Left ventricle myocardium inferior (tissue), 1 donor: Measurements from ENCODE around the gene CMIP. TPM values are rescaled to one million over a fixed set of nuclear protein-coding genes. Genes with fewer than 3 reads are reported as not detected.

Experiments
- DNase-seq: peaks from one replicate; pipeline ENCODE4 v3.0.0-alpha.2; 2020
- H3K27ac ChIP-seq: fragments of 200-600 bp; replicated peaks from 2 replicates; pipeline ENCODE4 v1.8.0; 2021
- H3K27me3 ChIP-seq: fragments of 200-600 bp; 2 replicates; pipeline ENCODE4 v1.8.0; 2021; ENCODE audit warnings: low read depth
- H3K36me3 ChIP-seq: fragments of 200-600 bp; 2 replicates; pipeline ENCODE4 v1.8.0; 2021
- H3K4me1 ChIP-seq: fragments of 200-600 bp; 2 replicates; pipeline ENCODE4 v1.8.0; 2021
- H3K4me3 ChIP-seq: fragments of 200-600 bp; 2 replicates; pipeline ENCODE4 v1.8.0; 2021; ENCODE audit warnings: mild to moderate bottlenecking, moderate library complexity
- H3K9me3 ChIP-seq: fragments of 200-600 bp; replicated peaks from 2 replicates; pipeline ENCODE4 v1.8.0; 2021
- intact Hi-C: fragments of 100-400 bp; cut with micrococcal nuclease; formaldehyde crosslinking; loops from one replicate; pipeline ENCODE4 v1.11.0; 2022
- total RNA-seq: library from RNA; stranded (reverse); fragmentation: NEBNext Ultra II Directional; extraction: Animal tissue kit (Norgen Biotek cat#: 25700); gene quantifications from one replicate; pipeline ENCODE4 v1.2.1, GENCODE V29; 2021
- TF ChIP-seq, protein P1 (sequence below): fragments of 200-600 bp; IDR thresholded peaks from 2 replicates; pipeline ENCODE4 v1.8.0; 2021; ENCODE audit warnings: antibody characterized with exemption, mild to moderate bottlenecking, borderline replicate concordance
- donor health status: DM: no; HTN: yes; CAD: no; lungs with severe emphysema.

Gene CMIP
- total RNA-seq, 1 donor from 2014 or later: 11.2 TPM

DNA sequence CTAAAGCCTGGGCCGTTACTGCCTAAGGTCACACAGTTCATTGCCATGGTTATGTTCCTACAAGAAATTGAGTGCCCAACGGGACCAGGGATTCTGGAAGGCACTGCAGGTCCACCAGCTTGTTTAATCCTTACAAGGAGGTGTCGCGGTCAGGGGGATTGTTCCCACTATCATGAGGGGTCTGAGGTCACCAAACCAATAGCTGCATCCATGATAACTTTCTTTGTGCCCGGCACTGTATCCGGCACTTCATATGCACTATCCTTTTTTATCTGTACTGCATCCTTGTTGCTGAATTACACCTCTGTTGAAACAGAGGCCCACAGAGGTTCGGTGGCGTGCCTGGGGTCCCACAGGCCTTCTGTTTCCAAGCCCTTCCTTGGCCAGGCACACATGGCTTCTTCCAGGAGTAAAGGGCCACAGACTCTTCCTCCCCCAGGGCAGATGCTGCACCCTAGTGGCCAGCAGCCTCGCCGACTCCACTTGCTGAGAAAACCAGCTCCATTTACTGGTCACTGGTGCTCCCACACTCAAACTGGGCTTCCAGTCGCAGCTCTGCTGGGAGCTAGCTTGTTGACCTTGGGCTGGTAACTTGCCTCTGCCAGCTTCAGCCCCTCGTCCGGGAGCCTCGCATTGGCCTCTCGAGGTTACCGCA is 252.5 kb downstream of the CMIP start:
- TF ChIP-seq, protein P1, sequence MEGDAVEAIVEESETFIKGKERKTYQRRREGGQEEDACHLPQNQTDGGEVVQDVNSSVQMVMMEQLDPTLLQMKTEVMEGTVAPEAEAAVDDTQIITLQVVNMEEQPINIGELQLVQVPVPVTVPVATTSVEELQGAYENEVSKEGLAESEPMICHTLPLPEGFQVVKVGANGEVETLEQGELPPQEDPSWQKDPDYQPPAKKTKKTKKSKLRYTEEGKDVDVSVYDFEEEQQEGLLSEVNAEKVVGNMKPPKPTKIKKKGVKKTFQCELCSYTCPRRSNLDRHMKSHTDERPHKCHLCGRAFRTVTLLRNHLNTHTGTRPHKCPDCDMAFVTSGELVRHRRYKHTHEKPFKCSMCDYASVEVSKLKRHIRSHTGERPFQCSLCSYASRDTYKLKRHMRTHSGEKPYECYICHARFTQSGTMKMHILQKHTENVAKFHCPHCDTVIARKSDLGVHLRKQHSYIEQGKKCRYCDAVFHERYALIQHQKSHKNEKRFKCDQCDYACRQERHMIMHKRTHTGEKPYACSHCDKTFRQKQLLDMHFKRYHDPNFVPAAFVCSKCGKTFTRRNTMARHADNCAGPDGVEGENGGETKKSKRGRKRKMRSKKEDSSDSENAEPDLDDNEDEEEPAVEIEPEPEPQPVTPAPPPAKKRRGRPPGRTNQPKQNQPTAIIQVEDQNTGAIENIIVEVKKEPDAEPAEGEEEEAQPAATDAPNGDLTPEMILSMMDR: peak; percentile 69
- DNase-seq: peak; percentile 42
- intact Hi-C loops: no loop called here
- peak overlapping the region; percentile 27 for H3K27ac ChIP-seq
- peaks cover 45% of the 10 kb centered on the region for H3K4me1 ChIP-seq
- H3K4me3 ChIP-seq: no peak overlapping the region
- no peaks in the 10 kb centered on the region for H3K27me3 ChIP-seq
- H3K36me3 ChIP-seq: peaks cover 37% of the 10 kb centered on the region
- H3K9me3 ChIP-seq: no peaks in the 10 kb centered on the region

DNA sequence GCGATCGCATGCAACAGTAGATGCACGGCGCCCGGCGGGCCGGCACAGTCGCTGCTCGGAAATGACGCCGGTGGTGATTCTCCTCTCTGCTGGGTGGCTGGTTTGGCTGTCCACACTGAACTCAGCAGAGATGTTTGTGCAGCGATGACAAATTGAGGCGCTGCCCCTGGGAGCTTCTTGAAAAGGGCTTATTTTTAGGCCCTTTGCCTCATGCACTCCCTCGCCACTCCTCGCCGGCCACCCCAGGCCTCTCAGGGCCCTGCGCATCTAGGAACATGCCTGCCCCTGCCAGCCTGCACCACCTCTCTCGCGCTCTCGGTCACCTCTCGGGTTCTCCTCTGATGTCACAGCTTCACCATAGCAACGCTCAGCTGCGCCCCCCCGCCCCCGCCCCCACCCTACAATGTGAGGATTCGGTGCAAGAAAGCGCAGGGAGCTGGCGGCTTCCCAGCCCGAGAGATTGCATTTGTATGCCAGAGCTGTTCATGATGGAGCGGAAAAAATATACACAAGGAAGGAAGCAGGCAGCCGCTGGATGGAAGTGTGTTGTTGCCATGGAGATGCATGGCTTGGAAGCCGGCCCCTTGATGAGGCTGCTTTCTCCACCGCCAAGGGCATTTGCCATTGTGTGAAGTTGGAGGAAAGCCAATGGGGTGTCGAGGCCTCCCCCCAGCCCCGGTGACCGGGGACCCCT is 253.2 kb downstream of the CMIP start:
- Histone ChIP-seq H3K4me3 (no peak overlapping the region), H3K27me3 (no peaks in the 10 kb centered on the region), H3K9me3 (no peaks in the 10 kb centered on the region), H3K36me3 (peaks cover 34% of the 10 kb centered on the region), H3K4me1 (peaks cover 45% of the 10 kb centered on the region), H3K27ac (peak overlapping the region; percentile 27)
- TF ChIP-seq, protein P1: no peak
- no peak for DNase-seq
- intact Hi-C loops: no loop called here

DNA sequence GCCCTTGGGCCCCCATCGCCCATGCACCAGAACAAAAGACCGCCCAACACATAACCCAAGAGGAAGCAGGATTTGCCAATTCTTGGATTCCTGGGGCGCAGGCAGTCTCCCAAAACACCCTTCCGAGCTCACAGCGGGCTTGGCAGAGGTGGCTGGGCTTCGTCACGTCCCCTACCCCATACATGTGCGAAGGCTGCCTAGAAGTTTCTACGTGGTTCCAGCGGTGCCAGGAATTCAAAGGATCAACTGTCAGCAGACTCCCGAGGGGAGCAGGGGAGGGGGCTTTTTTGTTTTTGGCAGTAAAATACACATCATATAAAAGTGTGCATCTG is 253.7 kb downstream of the CMIP start:
- Histone ChIP-seq H3K36me3 (peaks cover 34% of the 10 kb centered on the region), H3K4me1 (peaks cover 45% of the 10 kb centered on the region)
- DNase-seq: no peak

DNA sequence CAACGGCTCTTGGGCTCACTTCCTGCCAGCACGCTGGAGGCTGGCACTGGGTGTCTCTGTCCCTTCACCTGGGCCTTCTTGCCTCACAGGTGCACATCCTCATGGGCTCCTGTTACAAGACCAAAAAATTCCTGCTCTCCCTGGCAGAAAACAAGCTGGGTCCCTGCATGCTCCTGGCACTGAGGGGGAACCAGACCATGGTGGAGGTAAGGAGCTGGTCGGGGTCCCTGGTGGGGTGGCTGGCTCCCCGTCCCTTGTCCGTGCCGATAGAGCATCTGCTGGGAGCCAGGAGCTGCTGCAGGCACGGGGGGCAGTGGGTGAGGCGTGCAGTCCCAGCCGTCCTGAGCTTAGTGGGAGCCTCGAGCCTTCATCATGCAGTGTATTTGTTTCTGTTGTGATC is 255.0 kb downstream of the CMIP start:
- Histone ChIP-seq H3K9me3 (no peaks in the 10 kb centered on the region), H3K4me1 (peaks cover 34% of the 10 kb centered on the region), H3K4me3 (no peak overlapping the region), H3K27ac (no peak overlapping the region), H3K27me3 (no peaks in the 10 kb centered on the region), H3K36me3 (peaks cover 32% of the 10 kb centered on the region)
- intact Hi-C loops: no loop called here
- TF ChIP-seq, protein P1: no peak
- no peak for DNase-seq

More for the DNA sequence above, 253.7 kb downstream of the CMIP start:
- H3K4me3 ChIP-seq: no peak overlapping the region
- H3K9me3 ChIP-seq: no peaks in the 10 kb centered on the region
- H3K27me3 ChIP-seq: no peaks in the 10 kb centered on the region
- TF ChIP-seq, protein P1: no peak
- intact Hi-C loops: no loop called here
- no peak overlapping the region for H3K27ac ChIP-seq

DNA sequence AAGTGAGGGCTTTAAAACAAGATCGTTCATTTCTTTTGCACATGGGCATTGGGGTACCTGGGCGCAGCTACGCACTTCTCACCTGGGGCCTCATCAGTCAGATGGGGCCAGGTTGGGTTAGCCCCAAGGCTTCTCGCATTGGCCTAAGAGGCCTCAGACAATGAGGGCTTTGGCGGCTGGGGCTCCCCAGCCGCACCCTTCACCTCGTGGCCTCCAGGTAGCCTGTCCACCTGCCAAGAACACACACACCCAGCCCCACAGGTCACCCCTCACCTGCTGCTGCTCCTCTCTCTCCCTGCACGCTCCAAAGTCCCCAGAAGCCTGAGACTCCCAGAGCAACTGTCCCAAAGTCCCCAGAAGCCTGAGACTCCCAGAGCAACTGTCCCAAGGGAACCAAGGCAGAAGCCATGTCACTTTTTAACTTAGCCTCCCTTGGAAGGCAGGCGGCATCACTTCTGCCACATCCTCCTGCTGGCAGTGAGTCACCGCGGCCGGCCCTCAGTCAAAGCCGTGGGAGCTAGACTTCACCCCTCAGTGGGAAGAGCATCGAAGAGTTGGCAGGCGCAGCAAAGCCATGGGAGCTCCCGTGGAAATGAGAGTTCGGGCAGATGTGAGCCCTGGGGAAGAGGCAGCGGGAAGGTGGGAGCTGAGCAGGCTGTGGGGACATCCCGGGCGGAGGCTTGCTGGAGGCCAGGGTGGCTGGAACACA is 255.6 kb downstream of the CMIP start:
- H3K27me3 ChIP-seq: no peaks in the 10 kb centered on the region
- H3K4me3 ChIP-seq: no peak overlapping the region
- H3K9me3 ChIP-seq: no peaks in the 10 kb centered on the region
- H3K36me3 ChIP-seq: peaks cover 38% of the 10 kb centered on the region
- no peak for DNase-seq
- H3K27ac ChIP-seq: no peak overlapping the region
- TF ChIP-seq, protein P1: no peak
- H3K4me1 ChIP-seq: peaks cover 27% of the 10 kb centered on the region
- intact Hi-C loops: no loop called here
